ENCODE results near the gene TMEM82.

TMEM82 gene

GRCh38 chr1:15755646-15756040 is 13.3 kb downstream of the TMEM82 start:
- no peak for DNase-seq (ENCODE audit: low read depth in 2 of 2, low spot score in 1 of 2)

GRCh38 chr1:15756143-15757015 is 14.1 kb downstream of the TMEM82 start:
- no peak for DNase-seq (ENCODE audit: low read depth in 2 of 2, low spot score in 1 of 2)

- no peak for DNase-seq (ENCODE audit: low read depth in 2 of 2, low spot score in 1 of 2)
Measured at GRCh38 chr1:15757016-15757543, 14.8 kb downstream of the TMEM82 start.

- DNase-seq (ENCODE audit: low read depth in 2 of 2, low spot score in 1 of 2) = no peak
Measured at GRCh38 chr1:15757575-15758342, 15.5 kb downstream of the TMEM82 start.

- DNase-seq (ENCODE audit: low read depth in 2 of 2, low spot score in 1 of 2) = no peak
Measured at GRCh38 chr1:15758343-15758931, 16.1 kb downstream of the TMEM82 start, which contains the start of gene FBLIM1. TSS of gene FBLIM1 (plus strand) at chr1:15758795. CDS start at chr1:15764984, 6,189 bp downstream.

- DNase-seq (ENCODE audit: low read depth in 2 of 2, low spot score in 1 of 2) = no peak
Measured at GRCh38 chr1:15758953-15759661, 16.8 kb downstream of the TMEM82 start.

- DNase-seq (ENCODE audit: low read depth in 2 of 2, low spot score in 1 of 2) = no peak
Measured at GRCh38 chr1:15760520-15761211, 18.4 kb downstream of the TMEM82 start.

GRCh38 chr1:15761366-15762128 is 19.2 kb downstream of the TMEM82 start:
- no peak for DNase-seq (ENCODE audit: low read depth in 2 of 2, low spot score in 1 of 2)

GRCh38 chr1:15762546-15762945 is 20.2 kb downstream of the TMEM82 start:
- DNase-seq (ENCODE audit: low read depth in 2 of 2, low spot score in 1 of 2) = no peak

GRCh38 chr1:15764269-15764764 is 22.0 kb downstream of the TMEM82 start:
- DNase-seq (ENCODE audit: low read depth in 2 of 2, low spot score in 1 of 2) = no peak

GRCh38 chr1:15764890-15765289 is 22.6 kb downstream of the TMEM82 start:
- no peak for DNase-seq (ENCODE audit: low read depth in 2 of 2, low spot score in 1 of 2)

- no peak for DNase-seq (ENCODE audit: low read depth in 2 of 2, low spot score in 1 of 2)
Measured at GRCh38 chr1:15765495-15766194, 23.3 kb downstream of the TMEM82 start.

GRCh38 chr1:15767941-15768340 is 25.6 kb downstream of the TMEM82 start:
- DNase-seq (ENCODE audit: low read depth in 2 of 2, low spot score in 1 of 2) = no peak

GRCh38 chr1:15768388-15768787 is 26.1 kb downstream of the TMEM82 start:
- DNase-seq (ENCODE audit: low read depth in 2 of 2, low spot score in 1 of 2) = no peak

- no peak for DNase-seq (ENCODE audit: low read depth in 2 of 2, low spot score in 1 of 2)
Measured at GRCh38 chr1:15770313-15770962, 28.1 kb downstream of the TMEM82 start.

GRCh38 chr1:15771836-15772515 is 29.7 kb downstream of the TMEM82 start:
- no peak for DNase-seq (ENCODE audit: low read depth in 2 of 2, low spot score in 1 of 2)

- DNase-seq (ENCODE audit: low read depth in 2 of 2, low spot score in 1 of 2) = no peak
Measured at GRCh38 chr1:15775706-15776105, 33.4 kb downstream of the TMEM82 start.
